HEK293T (cell line): ENCODE measurements around the gene PDE8A.

Source experiments
- CTCF ChIA-PET: fragments of 350-600 bp; formaldehyde crosslinking; extraction: SDS; loops from one replicate; lab custom pipeline; 2021; ENCODE audit warnings: antibody characterized with exemption, inconsistent platforms; lab: Yijun Ruan, JAX
- POLR2A ChIA-PET: fragments of 350-600 bp; formaldehyde crosslinking; extraction: SDS; loops from one replicate; lab custom pipeline; 2020; ENCODE audit warnings: antibody characterized with exemption, inconsistent platforms; lab: Yijun Ruan, JAX
- DNase-seq: peaks from one replicate; pipeline ENCODE4 v3.0.0; 2012; ENCODE audit warnings: mixed read lengths; ENCODE audit errors: extremely low spot score
- ARNT ChIP-seq: fragments of 450-650 bp; IDR thresholded peaks from 2 replicates; pipeline ENCODE4 v1.6.1; 2017; ENCODE audit warnings: mild to moderate bottlenecking
- BHLHE40 ChIP-seq: fragments of 450-650 bp; IDR thresholded peaks from 2 replicates; pipeline ENCODE4 v1.6.1; 2016; ENCODE audit warnings: mild to moderate bottlenecking, moderate library complexity, borderline replicate concordance
- CTBP1 ChIP-seq: fragments of 450-650 bp; IDR thresholded peaks from 2 replicates; pipeline ENCODE4 v1.6.1; 2016; ENCODE audit warnings: borderline replicate concordance
- ELF4 ChIP-seq: fragments of 450-650 bp; IDR thresholded peaks from 2 replicates; pipeline ENCODE4 v1.6.1; 2017; ENCODE audit warnings: antibody characterized with exemption
- FOXA1 ChIP-seq: fragments of 450-650 bp; IDR thresholded peaks from 2 replicates; pipeline ENCODE4 v1.6.1; 2016; ENCODE audit warnings: mild to moderate bottlenecking
- FOXK2 ChIP-seq: fragments of 450-650 bp; IDR thresholded peaks from 2 replicates; pipeline ENCODE4 v1.6.1; 2016; ENCODE audit warnings: mild to moderate bottlenecking
- FOXM1 ChIP-seq: fragments of 450-650 bp; IDR thresholded peaks from 2 replicates; pipeline ENCODE4 v1.6.1; 2017; ENCODE audit warnings: mild to moderate bottlenecking, borderline replicate concordance
- HDGF ChIP-seq: fragments of 450-650 bp; IDR thresholded peaks from 2 replicates; pipeline ENCODE4 v1.6.1; 2017; ENCODE audit warnings: antibody characterized with exemption, borderline replicate concordance
- L3MBTL2 ChIP-seq: fragments of 450-650 bp; conservative IDR thresholded peaks from 2 replicates; pipeline ENCODE4 v1.6.1; 2016; ENCODE audit warnings: mild to moderate bottlenecking
- LEF1 ChIP-seq: fragments of 450-650 bp; IDR thresholded peaks from 2 replicates; pipeline ENCODE4 v1.6.1; 2017; ENCODE audit warnings: mild to moderate bottlenecking, borderline replicate concordance
- NFRKB ChIP-seq: fragments of 450-650 bp; IDR thresholded peaks from 2 replicates; pipeline ENCODE4 v1.6.1; 2016; ENCODE audit warnings: mild to moderate bottlenecking, moderate library complexity
- PKNOX1 ChIP-seq: fragments of 450-650 bp; IDR thresholded peaks from 2 replicates; pipeline ENCODE4 v1.6.1; 2016
- SP1 ChIP-seq: fragments of 450-650 bp; IDR thresholded peaks from 2 replicates; pipeline ENCODE4 v1.6.1; 2017
- SUZ12 ChIP-seq: fragments of 450-650 bp; IDR thresholded peaks from 2 replicates; pipeline ENCODE4 v1.6.1; 2016; ENCODE audit warnings: mild to moderate bottlenecking
- TARDBP ChIP-seq: fragments of 450-650 bp; IDR thresholded peaks from 2 replicates; pipeline ENCODE4 v1.6.1; 2016
- ZNF384 ChIP-seq: fragments of 450-650 bp; IDR thresholded peaks from 2 replicates; pipeline ENCODE4 v1.6.1; 2016

The PDE8A gene

GRCh38 chr15:85139391-85139790 lies 157.7 kb downstream of the PDE8A start:
- TF ChIP-seq FOXM1 (no peak), BHLHE40 (no peak), HDGF (no peak), SUZ12 (no peak), L3MBTL2 (no peak), LEF1 (no peak), PKNOX1 (no peak), NFRKB (no peak), TARDBP (no peak), CTBP1 (no peak), FOXA1 (no peak), FOXK2 (no peak)
- ChIA-PET POLR2A (no interaction called here), CTCF (no interaction called here)
- no peak for DNase-seq

GRCh38 chr15:85141726-85142125 lies 160.1 kb downstream of the PDE8A start:
- no peak for DNase-seq
- ChIA-PET CTCF (no interaction called here), POLR2A (no interaction called here)
- TF ChIP-seq ZNF384 (no peak), BHLHE40 (no peak), SUZ12 (no peak), FOXA1 (no peak), ARNT (no peak), CTBP1 (no peak), HDGF (no peak), PKNOX1 (no peak), ELF4 (no peak), SP1 (no peak), NFRKB (no peak), TARDBP (no peak), LEF1 (no peak)

GRCh38 chr15:85142312-85142711 lies 160.7 kb downstream of the PDE8A start:
- POLR2A ChIA-PET, result no interaction called here
- no peak for TF ChIP-seq FOXA1
- no peak for TF ChIP-seq LEF1
- no peak for TF ChIP-seq ARNT
- no peak for TF ChIP-seq SP1
- no peak for TF ChIP-seq ZNF384
- no peak for TF ChIP-seq HDGF
- TF ChIP-seq FOXM1, result no peak
- TF ChIP-seq BHLHE40, result no peak
- no peak for TF ChIP-seq NFRKB
- TF ChIP-seq CTBP1, result no peak
- no peak for TF ChIP-seq PKNOX1
- TF ChIP-seq L3MBTL2, result no peak
- no peak for TF ChIP-seq SUZ12
- TF ChIP-seq TARDBP, result no peak
- CTCF ChIA-PET, result no interaction called here
- DNase-seq, result no peak

DNA sequence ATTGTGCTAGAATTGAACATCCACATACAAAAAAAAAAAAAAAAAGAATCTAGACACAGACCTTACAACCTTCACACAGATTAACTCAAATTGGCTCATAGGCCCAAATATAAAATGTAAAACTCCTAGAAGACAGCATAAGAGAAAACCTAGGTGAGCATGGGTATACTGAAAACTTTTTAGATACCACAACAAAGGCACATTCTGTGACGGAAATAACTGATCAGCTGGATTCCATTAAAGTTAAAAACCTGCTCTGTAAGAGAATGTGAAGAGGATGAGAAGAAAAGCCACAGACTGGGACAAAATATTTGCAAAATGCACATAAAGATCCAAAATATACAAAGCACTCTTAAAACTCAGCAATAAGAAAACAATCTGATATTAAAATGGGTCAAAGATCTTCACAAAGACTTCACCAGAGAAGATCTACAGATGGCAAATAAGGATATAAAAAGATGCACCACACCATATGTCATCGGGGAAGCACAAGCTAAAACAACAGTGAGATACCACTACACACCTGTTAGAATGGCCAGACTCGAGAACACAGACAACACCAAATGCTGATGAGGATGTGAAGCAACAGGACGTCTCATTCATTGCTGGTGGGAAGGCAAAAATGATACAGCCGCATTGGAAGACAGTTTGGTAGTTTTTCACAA lies 167.9 kb downstream of the PDE8A start:
- TF ChIP-seq LEF1 (no peak), CTBP1 (no peak), HDGF (no peak), FOXA1 (no peak), FOXK2 (no peak), ELF4 (no peak), FOXM1 (no peak)
- DNase-seq, result no peak
- CTCF ChIA-PET, result interaction anchor here (0.6 to 1.7 kb wide), 2 partner anchors 19 to 316 kb away, joined by 3 to 8 read pairs; no protein-coding TSS in a partner anchor
- POLR2A ChIA-PET, result no interaction called here

DNA sequence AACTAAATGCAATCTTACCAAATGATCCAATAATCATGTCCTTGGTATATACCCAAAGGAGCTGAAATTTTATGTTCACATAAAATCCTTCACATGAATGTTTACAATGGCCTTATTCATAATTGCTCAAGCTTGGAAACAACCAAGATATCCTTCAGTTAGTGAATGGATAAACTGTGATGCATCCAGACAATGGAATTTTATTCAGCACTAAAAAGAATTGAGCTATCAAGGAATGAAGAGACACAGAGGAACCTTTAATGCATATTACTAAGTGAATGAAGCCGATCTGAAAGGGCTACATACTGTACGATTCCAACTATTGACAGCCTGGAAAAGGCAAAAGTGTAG lies 168.4 kb downstream of the PDE8A start:
- TF ChIP-seq LEF1, result no peak
- TF ChIP-seq SUZ12, result no peak
- TF ChIP-seq SP1, result no peak
- TF ChIP-seq NFRKB, result no peak
- no peak for TF ChIP-seq FOXK2
- TF ChIP-seq L3MBTL2, result no peak
- TF ChIP-seq TARDBP, result no peak
- TF ChIP-seq HDGF, result no peak
- no peak for TF ChIP-seq FOXA1
- DNase-seq, result no peak
- CTCF ChIA-PET, result interaction anchor here (0.6 to 1.7 kb wide), 2 partner anchors 19 to 317 kb away, joined by 3 to 8 read pairs; no protein-coding TSS in a partner anchor
- POLR2A ChIA-PET, result no interaction called here

DNA sequence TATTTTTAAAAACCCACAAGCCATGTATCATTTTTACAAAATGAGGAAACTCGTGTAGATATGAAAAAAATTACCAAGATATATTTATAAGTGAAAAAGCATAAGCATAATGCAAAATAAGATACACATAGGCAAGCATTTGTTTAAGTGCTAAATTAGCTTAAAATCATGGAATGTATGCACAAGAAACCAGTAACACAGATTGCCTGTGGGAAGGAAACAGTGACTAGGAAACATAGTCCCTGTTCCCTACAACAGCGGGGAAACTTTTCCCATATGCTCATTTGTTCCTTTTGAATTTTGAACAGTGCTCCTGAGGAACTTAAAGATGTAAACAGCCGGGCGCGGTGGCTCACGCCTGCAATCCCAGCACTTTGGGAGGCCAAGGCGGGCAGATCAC lies 169.5 kb downstream of the PDE8A start:
- DNase-seq, result no peak
- no peak for TF ChIP-seq TARDBP
- no peak for TF ChIP-seq SUZ12
- no peak for TF ChIP-seq LEF1
- CTCF ChIA-PET, result interaction anchor here (1.7 kb wide), 1 partner anchor 18 kb away, joined by 8 read pairs; no protein-coding TSS in a partner anchor
- POLR2A ChIA-PET, result no interaction called here

DNA sequence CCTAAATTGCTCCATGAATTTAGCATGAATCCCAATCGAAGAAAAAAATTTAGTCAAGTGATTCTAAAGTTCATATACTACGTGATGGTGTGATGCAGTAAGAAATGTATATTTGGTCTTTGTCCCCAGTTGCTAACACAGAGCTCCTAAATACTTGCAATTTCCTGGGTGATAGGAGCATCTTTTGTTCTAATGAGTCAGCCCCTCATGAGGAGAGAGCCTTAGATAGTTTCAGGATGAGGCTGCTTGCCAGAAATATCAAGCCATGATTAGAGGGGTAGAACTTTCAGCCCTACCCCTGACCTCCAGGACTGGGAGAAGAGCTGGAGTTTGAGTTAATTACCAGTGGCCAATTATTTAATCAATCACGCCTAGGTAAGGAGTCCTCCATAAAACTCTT lies 170.2 kb downstream of the PDE8A start:
- DNase-seq, result no peak
- no peak for TF ChIP-seq FOXK2
- no peak for TF ChIP-seq CTBP1
- TF ChIP-seq LEF1, result no peak
- no peak for TF ChIP-seq NFRKB
- CTCF ChIA-PET, result no interaction called here
- POLR2A ChIA-PET, result no interaction called here
